K562 (cell line): ENCODE measurements around the gene FGL2. TPM values are rescaled to one million over a fixed set of nuclear protein-coding genes. Genes with fewer than 3 reads are reported as not detected.

Source experiments
- ATAC-seq: fragments of 200-7000 bp; cut with Tn5 transposase; 3 replicates; pipeline ENCODE4 v1.9.1; 2020; ENCODE audit warnings: moderate library complexity
- BruUV-seq: library from RNA; stranded (reverse); fragments of 400-500 nt; replicated peaks from 2 replicates; lab custom pipeline; 2021; lab: Mats Ljungman, UMichigan
- CTCF ChIA-PET: fragments of 300-600 bp; formaldehyde crosslinking; extraction: SDS; loops from one replicate; lab custom pipeline; 2021; ENCODE audit warnings: low intra/inter-chr PET ratio; lab: Yijun Ruan, JAX
- POLR2A ChIA-PET: fragments of 300-600, 350-650 bp; sonication (Branson Sonifier 250); formaldehyde crosslinking; extraction: SDS; loops from one replicate; lab custom pipeline; 2021; ENCODE audit warnings: antibody characterized with exemption, inconsistent platforms; lab: Yijun Ruan, JAX
- DNase-seq, 4 experiments: peaks; one replicate each; pipeline versions ENCODE4 v3.0.0 to v3.0.0-alpha.2; 2011 to 2018; ENCODE audit warnings: low spot score in 3 of 4, mixed read lengths in 3 of 4; ENCODE audit errors: extremely low read depth in 1 of 4
- FAIRE-seq: peaks from 2 replicates; lab custom pipeline; 2011; peaks lifted over from hg19 to GRCh38; lab: Jason Lieb, UNC
- H2AFZ ChIP-seq: 2 replicates; pipeline ENCODE4 v1.6.0; 2011; ENCODE audit warnings: low read depth, low read length, control low read depth, inconsistent platforms
- H3K27ac ChIP-seq: fragments of 200-600 bp; 3 replicates; pipeline ENCODE4 v1.8.0; 2011; ENCODE audit warnings: low read depth, mild to moderate bottlenecking, control low read depth, inconsistent platforms, low read length, moderate library complexity, mixed read lengths; ENCODE audit errors: extremely low read depth
- H3K27me3 ChIP-seq, 2 experiments: fragments of 300-600 bp in 1 of 2; 2 replicates in 1 of 2; 3 replicates in 1 of 2; pipeline versions ENCODE4 v1.6.0 to v1.8.0; 2011; ENCODE audit warnings: inconsistent platforms in 2 of 2, low read length in 2 of 2, mild to moderate bottlenecking in 1 of 2, mixed read lengths in 1 of 2, moderate library complexity in 1 of 2; ENCODE audit not compliant: control insufficient read depth in 2 of 2, insufficient read depth in 2 of 2
- H3K36me3 ChIP-seq: fragments of 300-600 bp; 3 replicates; pipeline ENCODE4 v1.8.0; 2011; ENCODE audit warnings: mild to moderate bottlenecking, low read length, inconsistent platforms; ENCODE audit not compliant: control insufficient read depth, insufficient read depth
- H3K4me1 ChIP-seq, 2 experiments: fragments of 200-600 bp in 1 of 2; replicated peaks in 1 of 2; 2 replicates in 1 of 2; 3 replicates in 1 of 2; pipeline versions ENCODE4 v1.5.1 to v1.8.0; 2011; ENCODE audit warnings: inconsistent platforms in 2 of 2, low read length in 2 of 2, mild to moderate bottlenecking in 1 of 2, mixed read lengths in 1 of 2, moderate library complexity in 1 of 2; ENCODE audit not compliant: control insufficient read depth in 2 of 2, insufficient read depth in 2 of 2
- H3K4me2 ChIP-seq: 2 replicates; pipeline ENCODE4 v1.6.1; 2011; ENCODE audit warnings: low read length, control low read depth, inconsistent platforms, mixed read lengths; ENCODE audit not compliant: insufficient read depth
- H3K4me3 ChIP-seq: fragments of 200-600 bp; sonication (generic), shearing (Covaris generic); 2 replicates; pipeline ENCODE4 v1.5.1; 2016; ENCODE audit warnings: control low read depth, inconsistent platforms
- H3K79me2 ChIP-seq: fragments of 200-600 bp; 3 replicates; pipeline ENCODE4 v1.8.0; 2011; ENCODE audit warnings: low read length, inconsistent platforms; ENCODE audit not compliant: control insufficient read depth, insufficient read depth
- H3K9ac ChIP-seq, 2 experiments: 2 replicates each; pipeline versions ENCODE4 v1.6.0 to v1.6.1; 2011; ENCODE audit warnings: low read depth in 2 of 2, low read length in 2 of 2, control low read depth in 1 of 2, inconsistent platforms in 1 of 2, mild to moderate bottlenecking in 1 of 2, mixed read lengths in 1 of 2; ENCODE audit not compliant: insufficient read depth in 1 of 2
- H3K9me1 ChIP-seq: one replicate; pipeline ENCODE4 v1.6.0; 2011; ENCODE audit warnings: inconsistent platforms, mild to moderate bottlenecking, low read length, moderate library complexity; ENCODE audit not compliant: control insufficient read depth, insufficient read depth
- H3K9me3 ChIP-seq: replicated peaks from 2 replicates; pipeline ENCODE4 v1.5.1; 2011; ENCODE audit warnings: low read depth, low read length, inconsistent platforms; ENCODE audit not compliant: control insufficient read depth, insufficient read depth
- H4K20me1 ChIP-seq: replicated peaks from 2 replicates; pipeline ENCODE4 v1.6.1; 2011; ENCODE audit warnings: low read length, inconsistent platforms, mixed read lengths; ENCODE audit not compliant: control insufficient read depth, insufficient read depth
- CBFB ChIP-seq: sonication (generic); formaldehyde crosslinking; IDR thresholded peaks from 2 replicates; pipeline ENCODE4 v1.4.0; 2020; ENCODE audit warnings: mild to moderate bottlenecking, missing genetic modification reagents
- DMBX1 ChIP-seq: fragments of 250-450 bp; sonication (Bioruptor Pico); IDR thresholded peaks from 2 replicates; pipeline ENCODE4 v1.8.0; 2022; ENCODE audit warnings: inconsistent platforms, mild to moderate bottlenecking, moderate library complexity, borderline replicate concordance
- EWSR1 ChIP-seq: fragments of 450-650 bp; IDR thresholded peaks from 2 replicates; pipeline ENCODE4 v1.6.1; 2018; ENCODE audit warnings: borderline replicate concordance, mild to moderate bottlenecking, low read depth, moderate library complexity; ENCODE audit not compliant: partially characterized antibody
- KDM4B ChIP-seq, 2 experiments: fragments of 450-650 bp in 1 of 2; sonication (generic) in 1 of 2; IDR thresholded peaks; 2 replicates each; pipeline ENCODE4 v1.6.1; 2016 to 2017; ENCODE audit warnings: borderline replicate concordance in 2 of 2, antibody characterized with exemption in 1 of 2, low read depth in 1 of 2, mild to moderate bottlenecking in 1 of 2
- NCOR1 ChIP-seq: fragments of 450-650 bp; IDR thresholded peaks from 2 replicates; pipeline ENCODE4 v1.6.1; 2016; ENCODE audit warnings: mild to moderate bottlenecking, moderate library complexity
- PYGO2 ChIP-seq: fragments of 450-650 bp; IDR thresholded peaks from 2 replicates; pipeline ENCODE4 v1.6.1; 2016; ENCODE audit warnings: mild to moderate bottlenecking, missing genetic modification characterization, moderate library complexity, missing compliant biosample characterization
- SMARCE1 ChIP-seq: fragments of 450-650 bp; IDR thresholded peaks from 2 replicates; pipeline ENCODE4 v1.7.1; 2016; ENCODE audit warnings: mild to moderate bottlenecking
- ZNF121 ChIP-seq: sonication (generic); formaldehyde crosslinking; conservative IDR thresholded peaks from 2 replicates; pipeline ENCODE4 v1.8.0; 2022; ENCODE audit warnings: missing genetic modification reagents
- ZNF140 ChIP-seq: fragments of 250-450 bp; sonication (Bioruptor Pico); IDR thresholded peaks from 2 replicates; pipeline ENCODE4 v1.8.0; 2021; ENCODE audit warnings: moderate library complexity, mild to moderate bottlenecking, inconsistent platforms
- ZNF253 ChIP-seq: fragments of 250-450 bp; sonication (Bioruptor Pico); conservative IDR thresholded peaks from 2 replicates; pipeline ENCODE4 v1.6.1; 2021; ENCODE audit warnings: mild to moderate bottlenecking
- ZNF655 ChIP-seq: fragments of 250-450 bp; sonication (Bioruptor Pico); IDR thresholded peaks from 2 replicates; pipeline ENCODE4 v1.5.0; 2021
- ZNF76 ChIP-seq: fragments of 250-450 bp; sonication (Bioruptor Pico); IDR thresholded peaks from 2 replicates; pipeline ENCODE4 v1.4.0; 2020; ENCODE audit warnings: mild to moderate bottlenecking, moderate library complexity, borderline replicate concordance
- WGBS: fragments of 100-300 bp; shearing (Covaris generic); methylation state at CpG from one replicate; pipeline ENCODE4 v1.1.6; 2016; ENCODE audit warnings: low coverage, mixed read lengths; ENCODE audit not compliant: insufficient coverage; ENCODE audit errors: missing lambda C conversion rate; 5-methylcytosine and 5-hydroxymethylcytosine counted together
- in situ Hi-C: fragments of 300-500 bp; cut with MboI; formaldehyde crosslinking; loops from 4 replicates; pipeline ENCODE4 v1.15.0; 2018; ENCODE audit warnings: inconsistent platforms, mixed read lengths
- intact Hi-C: fragments of 100-400 bp; cut with micrococcal nuclease; formaldehyde crosslinking; loops from 2 replicates; pipeline ENCODE4 v1.14.2; 2022
- polyA plus RNA-seq, 8 experiments: library from polyadenylated mRNA; depleted of rRNA in 4 of 8; stranded (reverse) in 5 of 8; unstranded in 3 of 8; fragments of >200 nt; fragmentation: Nextera tagmentation in 2 of 8; fragmentation: Illumina TruSeq in 1 of 8; extraction: Ambion mirVana in 2 of 8; extraction: Trizol in 1 of 8; gene quantifications; 2 replicates each; pipeline versions ENCODE4 v1.2.1 to v1.2.3, GENCODE V29; 2011 to 2014; ENCODE audit warnings: inconsistent platforms in 1 of 8, missing spikeins in 1 of 8
- total RNA-seq, 7 experiments: library from RNA; depleted of rRNA in 6 of 7; stranded (reverse); fragments of >200 nt in 6 of 7; fragmentation: Illumina TruSeq in 2 of 7; extraction: Trizol in 2 of 7; gene quantifications; 2 replicates each; pipeline versions ENCODE4 v1.2.1 to v1.2.3, GENCODE V29; 2011 to 2021; ENCODE audit warnings: low replicate concordance in 1 of 7

The FGL2 gene
- total and polyA plus RNA-seq, 9 of the 15 experiments (the other 6 are each of a cell fraction or from before 2014, with no cell fraction given): 0.11 TPM; not detected in 8

GRCh38 chr7:77235276-77235675 lies 35.7 kb upstream of the FGL2 start:
- WGBS: 0% methylated on average over 2 of the region's 2 CpGs
- Histone ChIP-seq H3K36me3 (no peaks in the 10 kb centered on the region), H3K9ac (no peak overlapping the region), H3K27me3 (peaks cover 7 to 18% of the 10 kb centered on the region in 2 experiments), H3K9me1 (no peaks in the 10 kb centered on the region), H3K4me3 (no peak overlapping the region), H3K27ac (no peak overlapping the region), H3K79me2 (no peaks in the 10 kb centered on the region), H3K4me1 (no peaks in the 10 kb centered on the region), H3K4me2 (no peak overlapping the region), H2AFZ (no peak overlapping the region), H4K20me1 (no peaks in the 10 kb centered on the region), H3K9me3 (no peaks in the 10 kb centered on the region)
- no peak for FAIRE-seq
- intact Hi-C loops: no loop called here
- ChIA-PET CTCF (no interaction called here), POLR2A (interaction anchor here (0.6 kb wide), 1 partner anchor 15 kb away, joined by 3 read pairs; no protein-coding TSS in a partner anchor)
- ATAC-seq: no peak
- no TSS peak for BruUV-seq
- TF ChIP-seq ZNF253 (no peak), DMBX1 (CRISPR knock-in tag) (no peak), ZNF655 (CRISPR knock-in tag) (no peak), KDM4B (IDR thresholded peaks at IDR 0.05; ENCODE audit: borderline replicate concordance in 2 of 2, low read depth in 1 of 2) (no peak), ZNF121 (CRISPR knock-in tag) (no peak), SMARCE1 (no peak), ZNF140 (CRISPR knock-in tag) (no peak), ZNF76 (CRISPR knock-in tag) (no peak), PYGO2 (tag) (no peak), CBFB (CRISPR knock-in tag) (no peak), EWSR1 (no peak), NCOR1 (no peak)
- DNase-seq: no peak
- in situ Hi-C loops: loop anchor here (25.0 kb wide), 1 partner anchor 598 kb away; the partner anchor contains the start of gene POMZP3
